Astrocyte (in vitro differentiated cells and primary cell): Measurements from ENCODE around the gene DGAT2.

Source experiments
- CTCF ChIP-seq: IDR thresholded peaks from 2 replicates; pipeline ENCODE4 v1.5.1; 2011; ENCODE audit warnings: low read depth, mild to moderate bottlenecking, inconsistent platforms, low read length, moderate library complexity; ENCODE audit not compliant: insufficient read depth
- EZH2 ChIP-seq: IDR thresholded peaks from 2 replicates; pipeline ENCODE4 v1.6.1; 2012; ENCODE audit warnings: mild to moderate bottlenecking, low read length, inconsistent platforms; ENCODE audit not compliant: insufficient read depth

- TF ChIP-seq CTCF (no peak), EZH2 (no peak)
Observed at GRCh38 chr11:75780888-75781287, 12.3 kb downstream of the DGAT2 start.
